GM20431 (cell line): ENCODE data around the gene SAMD11.
"Not testable (repeated sequence)": the region's sequence is repeated elsewhere in the genome, so short reads cannot be mapped to it uniquely, and the experiment has no call there.

Experiments used
- in situ Hi-C: fragments of 300-500 bp; cut with MseI, MboI; formaldehyde crosslinking; loops from one replicate; pipeline ENCODE4 v1.15.0; 2020; ENCODE audit warnings: low sequenced_read_pairs; ENCODE audit not compliant: unreplicated experiment

SAMD11 gene

DNA sequence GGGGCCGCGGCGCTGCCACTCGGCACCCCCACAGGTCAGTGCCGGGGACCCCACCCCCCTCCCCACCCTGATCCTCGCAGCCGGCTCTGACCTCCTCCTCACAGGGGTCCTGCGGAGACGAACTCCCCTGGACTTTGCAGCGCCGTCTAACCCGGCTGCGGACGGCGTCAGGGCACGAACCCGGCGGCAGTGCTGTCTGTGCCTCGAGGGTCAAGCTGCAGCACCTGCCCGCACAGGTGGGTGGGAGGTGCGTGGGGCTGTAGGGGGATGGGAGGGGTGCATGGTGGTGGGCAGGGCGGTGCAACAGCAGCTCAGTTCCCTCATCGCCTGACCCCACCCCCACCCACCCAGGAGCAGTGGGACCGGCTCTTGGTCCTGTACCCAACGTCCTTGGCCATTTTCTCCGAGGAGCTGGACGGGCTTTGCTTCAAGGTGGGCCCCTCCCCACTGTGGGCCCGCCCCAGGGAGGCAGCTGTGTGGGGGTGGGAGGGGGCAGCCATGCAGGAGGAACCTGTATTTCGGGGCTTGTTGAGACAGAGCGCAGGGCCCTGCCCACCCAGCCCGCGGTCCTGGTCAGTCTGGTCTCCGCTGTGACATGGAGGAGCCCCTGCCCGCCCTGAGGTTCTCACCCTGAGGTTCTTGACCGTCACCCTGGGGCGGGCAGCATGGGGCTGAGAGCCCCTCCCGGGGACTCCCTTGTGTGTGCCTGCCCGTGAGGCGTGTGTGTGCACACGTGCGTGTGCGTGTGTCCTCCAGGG, 47.4 kb downstream of the SAMD11 start:
- in situ Hi-C loops, result no loop called here

DNA sequence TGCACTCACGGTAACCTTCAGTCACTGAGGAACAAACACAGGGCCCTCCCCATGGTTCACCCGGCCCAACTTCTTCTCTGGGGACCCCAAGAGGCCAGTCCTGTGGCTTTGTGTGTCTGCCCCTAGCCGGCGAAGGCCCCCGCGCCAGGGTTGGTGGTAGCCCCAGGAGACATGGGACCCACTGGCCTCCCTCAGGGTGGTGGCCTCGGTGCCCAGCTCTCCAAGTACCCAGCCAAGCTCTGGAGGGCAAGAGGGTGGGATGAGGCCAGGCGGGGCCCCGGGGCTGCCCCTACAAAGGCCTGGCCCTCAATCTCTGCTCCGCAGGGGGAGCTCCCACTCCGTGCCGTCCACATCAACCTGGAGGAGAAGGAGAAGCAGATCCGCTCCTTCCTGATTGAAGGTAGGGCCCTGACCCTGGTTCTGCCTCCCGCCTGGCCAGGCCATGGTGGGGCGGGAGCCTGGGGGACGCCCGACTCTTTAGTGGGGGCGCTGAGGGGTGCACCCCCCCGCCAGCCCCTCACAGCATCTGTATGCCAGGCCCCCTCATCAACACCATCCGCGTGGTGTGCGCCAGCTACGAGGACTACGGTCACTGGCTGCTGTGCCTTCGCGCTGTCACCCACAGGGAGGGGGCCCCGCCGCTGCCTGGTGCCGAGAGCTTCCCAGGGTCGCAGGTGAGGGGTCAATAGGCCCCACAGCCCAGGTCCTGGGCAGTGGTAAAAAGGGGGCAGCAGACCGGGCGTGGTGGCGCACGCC, 48.2 kb downstream of the SAMD11 start:
- in situ Hi-C loops, result no loop called here

DNA sequence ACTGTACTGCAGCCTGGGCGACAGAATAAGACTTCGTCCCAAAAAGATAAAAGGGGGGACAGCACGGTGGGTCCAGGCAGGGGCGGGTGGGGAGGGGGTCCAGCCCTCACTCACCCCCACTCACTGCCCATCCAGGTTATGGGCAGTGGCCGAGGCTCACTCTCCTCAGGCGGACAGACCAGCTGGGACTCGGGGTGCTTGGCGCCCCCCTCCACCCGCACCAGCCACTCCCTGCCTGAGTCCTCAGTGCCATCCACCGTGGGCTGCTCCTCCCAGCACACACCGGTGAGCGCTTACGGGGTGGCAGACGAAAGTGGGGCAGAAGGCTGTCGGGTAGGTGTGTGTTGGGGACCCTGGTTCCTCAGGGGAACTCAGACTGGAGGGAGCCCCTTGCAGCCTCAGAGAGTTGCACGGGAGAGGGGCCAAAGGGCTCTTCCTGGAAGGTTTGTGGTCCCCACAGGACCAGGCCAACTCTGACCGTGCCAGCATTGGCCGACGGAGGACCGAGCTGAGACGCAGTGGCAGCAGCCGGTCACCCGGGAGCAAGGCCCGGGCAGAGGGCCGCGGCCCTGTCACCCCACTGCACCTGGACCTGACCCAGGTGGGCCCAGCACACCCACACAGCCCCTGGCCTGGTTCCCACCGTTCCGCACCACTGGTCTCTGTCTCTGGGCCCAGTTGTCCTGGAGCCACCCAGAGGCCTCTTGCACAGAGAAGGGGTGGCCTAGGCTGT, 49.2 kb downstream of the SAMD11 start:
- in situ Hi-C loops, result no loop called here

DNA sequence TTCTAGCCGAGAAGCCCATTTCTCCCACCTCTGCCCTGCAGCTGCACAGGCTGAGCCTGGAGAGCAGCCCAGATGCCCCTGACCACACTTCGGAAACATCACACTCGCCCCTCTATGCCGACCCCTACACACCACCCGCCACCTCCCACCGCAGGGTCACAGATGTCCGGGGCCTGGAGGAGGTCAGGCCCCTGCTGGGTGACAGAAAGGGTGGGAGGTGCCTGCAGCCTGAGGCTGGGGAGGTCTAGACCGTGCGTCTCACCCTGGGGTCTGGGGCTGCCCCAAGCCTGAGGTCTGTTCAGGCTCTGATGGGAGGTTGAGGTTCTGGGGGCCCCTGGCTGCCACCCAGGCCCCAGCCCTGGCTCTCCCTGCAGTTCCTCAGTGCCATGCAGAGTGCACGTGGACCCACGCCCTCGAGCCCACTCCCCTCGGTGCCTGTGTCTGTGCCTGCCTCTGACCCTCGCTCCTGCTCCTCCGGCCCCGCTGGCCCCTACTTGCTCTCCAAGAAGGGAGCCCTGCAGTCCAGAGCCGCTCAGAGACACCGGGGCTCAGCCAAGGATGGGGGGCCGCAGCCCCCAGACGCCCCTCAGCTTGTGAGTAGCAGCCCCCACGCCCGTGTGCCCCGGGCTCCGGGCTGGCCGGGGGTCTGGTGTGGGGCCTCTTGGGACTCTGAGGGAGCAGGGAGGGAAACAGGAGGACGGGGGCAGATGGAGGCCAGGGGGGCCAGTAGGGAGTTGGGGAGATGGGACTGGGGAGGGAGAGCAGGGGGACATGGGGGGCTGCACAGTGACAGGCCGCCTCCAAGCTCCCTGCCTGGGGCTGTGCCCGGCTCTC, 50.0 kb downstream of the SAMD11 start:
- in situ Hi-C loops, result no loop called here

DNA sequence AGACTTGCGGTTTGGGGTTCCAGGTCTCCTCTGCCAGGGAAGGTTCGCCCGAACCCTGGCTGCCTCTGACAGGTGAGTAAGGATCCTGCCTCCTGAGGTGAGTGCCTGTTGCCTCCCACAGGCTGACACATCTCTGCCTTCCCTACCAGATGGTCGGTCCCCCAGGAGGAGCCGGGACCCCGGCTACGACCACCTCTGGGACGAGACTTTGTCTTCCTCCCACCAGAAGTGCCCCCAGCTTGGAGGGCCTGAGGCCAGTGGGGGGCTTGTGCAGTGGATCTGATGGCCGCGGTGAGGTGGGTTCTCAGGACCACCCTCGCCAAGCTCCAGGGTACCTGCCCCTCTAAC, 50.5 kb downstream of the SAMD11 start:
- in situ Hi-C loops, result no loop called here

DNA sequence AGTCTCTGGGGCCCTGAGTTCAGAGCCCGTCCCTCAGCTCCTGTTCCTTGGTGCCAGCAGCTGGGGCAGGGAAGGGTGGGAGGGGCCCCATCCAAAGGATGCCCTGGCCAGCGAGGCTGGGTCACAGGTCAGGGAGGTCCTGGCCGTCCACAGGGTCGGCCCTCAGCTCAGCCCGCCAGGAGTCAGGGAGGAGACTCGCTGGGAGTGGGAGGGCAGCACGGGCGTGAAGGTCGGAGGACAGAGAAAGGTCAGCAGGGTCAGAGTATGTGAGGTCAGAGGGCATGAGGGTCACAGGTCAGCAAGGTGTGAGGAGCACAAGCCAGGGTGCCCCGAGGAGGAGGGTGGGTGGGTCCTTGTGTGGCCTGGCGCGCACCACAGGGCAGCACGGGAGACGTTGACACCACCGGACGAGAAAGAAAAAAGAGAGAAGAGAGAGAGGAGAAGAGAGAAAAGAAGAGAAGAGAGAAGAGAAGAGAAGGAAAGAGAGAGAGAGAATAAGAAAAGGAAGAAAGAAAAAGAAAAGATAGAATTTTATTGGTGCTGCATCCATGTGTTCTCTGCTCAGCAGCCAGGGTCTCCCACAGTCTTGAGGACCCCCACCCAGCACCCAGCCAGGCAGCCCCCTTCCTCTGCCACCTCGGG, 51.1 kb downstream of the SAMD11 start:
- in situ Hi-C loops, result no loop called here

DNA sequence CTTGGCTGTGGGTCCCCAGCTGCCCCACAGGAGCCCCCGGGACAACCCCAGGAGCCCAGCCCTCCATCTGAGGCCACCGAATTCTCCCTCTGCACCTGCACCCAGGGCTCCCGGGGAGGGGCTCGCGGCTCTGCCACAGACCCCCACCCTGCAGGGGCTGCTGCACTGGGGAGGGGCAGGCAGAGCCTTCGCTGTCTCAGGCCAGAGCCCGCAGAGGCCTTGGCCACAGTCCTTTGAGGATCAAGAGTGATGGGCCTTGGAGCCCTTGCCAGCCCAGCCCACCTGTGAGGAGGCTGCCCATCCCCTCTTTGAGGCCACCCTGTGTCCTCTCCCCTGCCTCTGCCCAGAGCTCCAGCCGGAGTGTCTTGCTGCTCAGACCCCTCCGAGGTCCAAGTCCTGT, 51.6 kb downstream of the SAMD11 start:
- in situ Hi-C loops, result no loop called here

DNA sequence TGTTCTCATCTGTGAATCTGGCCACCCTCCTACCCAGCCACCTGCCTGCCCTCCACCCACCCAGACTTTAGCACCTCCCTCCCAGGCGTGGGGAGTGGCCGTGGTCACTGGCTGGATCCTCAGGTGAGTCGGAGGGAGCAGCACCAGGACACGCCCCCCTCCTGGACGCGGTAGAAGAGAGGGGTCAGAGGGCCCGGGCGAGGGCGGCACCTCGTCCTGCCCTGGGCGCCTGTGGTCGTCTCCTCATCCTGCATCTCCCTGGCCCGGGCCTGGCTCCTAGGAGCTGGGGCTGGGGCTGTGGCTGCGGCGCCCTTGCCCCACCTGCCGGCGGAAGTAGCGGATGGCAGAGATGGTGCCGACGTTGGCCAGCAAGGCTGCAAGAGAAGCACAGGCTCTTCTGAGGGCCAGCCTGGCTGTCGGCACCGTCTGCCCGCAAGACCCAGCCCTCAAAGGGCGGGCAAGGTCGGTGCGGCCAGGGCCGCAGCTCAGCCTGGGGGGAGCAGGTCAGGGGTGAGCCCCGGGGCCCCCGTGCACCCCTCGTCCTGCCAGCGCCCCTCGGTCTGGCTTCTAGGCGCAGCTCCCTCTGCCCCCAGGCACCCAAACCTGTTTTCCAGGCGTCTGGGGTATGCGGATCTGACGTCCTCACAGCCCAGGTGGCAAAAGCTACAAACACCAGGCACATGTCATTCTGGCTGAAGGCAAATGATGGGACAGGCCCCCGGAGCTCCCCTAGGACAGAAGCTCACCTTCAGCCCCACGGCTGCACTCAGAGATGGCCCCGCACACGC, 52.4 kb downstream of the SAMD11 start:
- in situ Hi-C loops, result no loop called here

DNA sequence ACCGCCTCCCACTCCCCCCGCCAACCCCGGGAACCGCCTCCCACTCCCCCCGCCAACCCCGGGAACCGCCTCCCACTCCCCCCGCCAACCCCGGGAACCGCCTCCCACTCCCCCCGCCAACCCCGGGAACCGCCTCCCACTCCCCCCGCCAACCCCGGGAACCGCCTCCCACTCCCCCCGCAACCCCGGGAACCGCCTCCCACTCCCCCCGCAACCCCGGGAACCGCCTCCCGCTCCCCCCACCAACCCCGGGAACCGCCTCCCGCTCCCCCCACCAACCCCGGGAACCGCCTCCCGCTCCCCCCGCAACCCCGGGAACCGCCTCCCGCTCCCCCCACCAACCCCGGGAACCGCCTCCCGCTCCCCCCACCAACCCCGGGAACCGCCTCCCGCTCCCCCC, 53.1 kb downstream of the SAMD11 start:
- in situ Hi-C loops, result not testable (repeated sequence)

DNA sequence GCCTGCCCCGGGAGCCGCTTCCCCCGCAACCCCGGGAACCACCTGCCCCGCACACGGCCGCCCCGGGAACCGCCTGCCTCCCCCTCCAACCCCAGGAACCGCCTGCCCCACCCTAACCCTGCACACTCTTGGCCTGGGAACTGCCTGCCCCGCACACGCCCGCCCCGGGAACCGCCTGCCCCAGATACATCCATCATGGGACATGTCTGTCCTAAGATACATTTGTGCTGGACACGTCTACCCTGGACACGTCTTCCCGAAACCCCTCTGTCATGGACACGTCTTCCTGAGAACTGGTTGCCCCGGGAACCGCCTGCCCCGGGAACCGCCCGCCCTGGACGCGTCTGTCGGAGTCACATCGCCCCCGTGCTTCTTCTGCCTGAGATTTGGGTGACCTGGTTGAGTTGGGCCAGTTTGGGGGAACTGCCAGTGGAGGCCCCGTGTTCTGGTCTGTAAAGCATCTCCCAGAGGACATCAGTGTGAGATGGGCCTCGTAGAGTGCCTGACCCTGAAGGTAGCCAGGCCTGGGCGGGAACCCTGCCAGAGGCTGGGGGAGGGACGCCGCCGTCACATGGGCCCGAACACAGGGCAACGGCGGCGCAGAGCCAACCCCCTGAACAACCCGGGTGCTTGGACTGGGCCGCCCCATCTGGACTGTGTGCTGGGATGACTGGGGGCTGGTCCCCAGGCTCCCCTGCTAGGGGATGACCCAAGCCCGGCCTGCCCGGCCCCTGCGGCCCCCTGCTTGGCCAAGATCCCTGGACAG, 54.5 kb downstream of the SAMD11 start:
- in situ Hi-C loops, result no loop called here

DNA sequence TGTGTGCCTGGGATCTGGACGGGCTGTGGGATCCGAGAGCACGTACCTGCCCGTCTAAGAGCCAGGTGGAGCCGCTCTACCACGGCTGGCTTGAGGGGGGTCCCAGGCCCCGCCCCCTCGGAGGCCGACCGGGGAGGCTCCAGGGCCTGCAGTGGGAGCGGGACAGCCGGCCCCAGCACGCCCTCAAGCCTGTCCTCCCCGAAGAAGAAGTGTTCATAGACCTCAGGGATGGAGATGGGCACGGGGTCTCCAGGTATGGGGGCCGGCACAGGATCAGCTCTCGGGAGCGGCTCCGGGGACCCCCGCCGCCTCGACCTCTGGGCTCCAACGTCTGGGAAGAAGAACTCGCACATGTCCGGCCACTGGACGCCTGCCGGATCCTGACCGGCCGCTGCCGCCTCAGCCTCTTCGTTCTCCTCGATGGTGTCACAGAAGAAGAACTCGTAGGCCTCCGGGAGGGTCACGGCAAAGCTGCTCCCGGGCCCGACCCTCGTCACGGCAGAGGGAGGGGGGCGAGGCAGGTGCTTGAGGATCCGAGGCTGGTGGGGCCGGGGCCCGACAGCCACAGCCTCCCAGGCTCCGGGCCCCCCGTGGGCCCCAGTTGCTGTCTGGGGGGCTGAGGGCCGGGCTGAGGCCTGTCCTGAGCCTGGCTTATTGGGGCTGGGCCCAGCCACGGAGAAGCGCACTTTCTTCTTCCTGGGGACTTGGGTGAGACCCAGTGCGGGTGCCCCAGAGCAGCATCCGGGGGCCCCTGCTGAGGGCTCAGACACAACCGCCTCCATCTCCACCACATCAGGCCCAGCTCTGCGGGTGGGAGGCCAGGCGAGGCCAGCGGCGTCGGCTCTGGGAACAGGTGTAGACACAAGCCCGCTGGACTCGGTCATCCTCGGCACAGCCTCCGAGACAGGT, 55.4 kb downstream of the SAMD11 start:
- in situ Hi-C loops, result no loop called here

DNA sequence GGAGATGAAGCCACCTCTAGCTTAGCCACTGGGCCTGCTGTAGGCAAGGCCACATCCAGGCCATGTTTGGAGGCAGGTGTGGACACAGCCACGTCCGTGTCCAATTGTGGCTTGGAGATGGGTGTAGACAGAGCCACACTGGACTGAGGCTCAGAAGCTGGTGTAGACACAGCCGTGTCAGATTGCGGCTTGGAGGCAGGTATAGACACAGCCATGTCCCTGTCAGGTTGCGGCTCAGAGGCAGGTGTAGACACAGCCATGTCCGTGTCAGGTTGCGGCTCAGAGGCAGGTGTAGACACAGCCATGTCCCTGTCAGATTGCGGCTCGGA, 56.0 kb downstream of the SAMD11 start:
- in situ Hi-C loops, result no loop called here

DNA sequence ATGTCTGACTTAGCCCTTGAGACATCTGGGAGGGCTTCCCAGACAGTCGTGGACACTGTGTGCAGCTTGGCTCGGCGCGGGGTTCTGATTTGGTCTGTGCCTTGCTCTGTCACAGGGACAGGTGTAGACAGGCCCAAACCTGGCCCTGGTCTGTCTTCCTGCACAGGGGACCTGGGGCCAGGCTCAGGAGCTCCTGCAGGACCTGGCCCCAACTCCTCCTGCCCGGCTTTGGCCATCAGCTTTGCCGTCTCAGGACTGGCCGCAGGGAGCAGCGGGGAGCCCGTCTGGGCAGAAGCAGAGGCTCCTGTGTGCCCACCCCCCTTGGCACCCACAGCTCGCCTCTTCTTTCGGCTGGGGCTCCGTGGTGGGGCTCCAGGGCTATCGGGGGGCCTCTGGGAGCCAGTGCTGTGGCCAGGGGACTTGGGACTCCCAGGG, 56.4 kb downstream of the SAMD11 start:
- in situ Hi-C loops, result no loop called here

DNA sequence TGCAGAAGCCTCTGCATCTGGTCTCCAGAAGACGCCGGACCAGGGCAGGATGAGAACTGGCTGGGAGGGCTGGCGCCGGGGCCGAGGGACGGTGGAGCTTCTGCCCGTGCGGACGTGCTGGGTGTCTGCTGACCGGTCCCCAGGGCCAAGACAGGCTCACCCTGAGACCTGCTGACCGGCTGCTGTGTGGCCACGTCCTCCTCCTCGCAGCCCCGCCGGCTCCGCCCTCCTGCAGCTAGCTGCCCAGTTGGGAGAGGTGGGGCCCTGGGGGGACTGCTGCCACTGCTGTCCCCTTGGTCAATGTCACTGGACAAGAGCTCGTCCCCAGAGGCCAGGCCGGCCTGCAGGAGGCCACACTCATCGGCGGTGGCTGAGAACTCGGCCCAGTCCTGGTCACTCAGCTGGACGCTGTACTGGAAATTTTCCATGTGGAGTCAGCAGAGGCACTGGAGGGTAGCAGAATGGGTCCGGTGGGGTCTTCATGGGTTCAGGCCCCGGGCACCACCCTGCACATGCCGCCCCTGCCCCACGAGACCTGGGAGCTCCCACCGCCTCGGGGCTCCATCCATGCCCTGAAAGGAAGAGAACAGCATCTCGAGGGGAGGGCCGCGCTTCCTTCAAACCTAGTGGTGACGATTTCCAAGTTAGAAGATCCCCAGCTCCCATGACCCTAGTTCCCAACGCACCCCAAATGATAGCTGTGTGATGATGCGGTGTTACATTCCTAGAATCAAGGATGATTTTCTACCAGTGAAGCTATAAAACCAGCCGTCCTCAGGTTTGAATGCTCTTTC, 57.1 kb downstream of the SAMD11 start:
- in situ Hi-C loops, result no loop called here

DNA sequence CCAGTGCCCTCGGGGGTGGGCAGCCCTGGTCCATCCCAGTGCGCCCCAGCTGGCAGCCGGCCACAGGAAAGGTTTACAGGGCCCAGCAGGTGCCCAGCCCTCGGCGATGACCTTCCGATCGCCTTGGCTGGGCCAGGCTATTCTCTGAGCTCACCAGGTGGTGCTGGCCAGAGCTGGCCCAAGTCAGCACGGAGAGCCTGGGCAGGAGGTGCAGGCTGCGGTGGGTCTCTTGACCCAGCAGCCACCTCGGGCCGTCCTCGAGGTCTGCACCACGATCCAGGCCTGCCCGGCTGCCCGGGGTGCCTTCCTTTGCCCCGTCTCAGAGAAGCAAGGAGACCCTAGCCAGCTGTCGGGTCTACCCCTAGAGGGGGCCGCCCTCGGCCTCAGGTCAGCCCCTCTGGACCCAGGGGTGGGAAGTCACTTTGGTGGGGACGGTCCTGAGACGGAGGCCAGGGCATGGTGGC, 57.8 kb downstream of the SAMD11 start:
- in situ Hi-C loops, result no loop called here

DNA sequence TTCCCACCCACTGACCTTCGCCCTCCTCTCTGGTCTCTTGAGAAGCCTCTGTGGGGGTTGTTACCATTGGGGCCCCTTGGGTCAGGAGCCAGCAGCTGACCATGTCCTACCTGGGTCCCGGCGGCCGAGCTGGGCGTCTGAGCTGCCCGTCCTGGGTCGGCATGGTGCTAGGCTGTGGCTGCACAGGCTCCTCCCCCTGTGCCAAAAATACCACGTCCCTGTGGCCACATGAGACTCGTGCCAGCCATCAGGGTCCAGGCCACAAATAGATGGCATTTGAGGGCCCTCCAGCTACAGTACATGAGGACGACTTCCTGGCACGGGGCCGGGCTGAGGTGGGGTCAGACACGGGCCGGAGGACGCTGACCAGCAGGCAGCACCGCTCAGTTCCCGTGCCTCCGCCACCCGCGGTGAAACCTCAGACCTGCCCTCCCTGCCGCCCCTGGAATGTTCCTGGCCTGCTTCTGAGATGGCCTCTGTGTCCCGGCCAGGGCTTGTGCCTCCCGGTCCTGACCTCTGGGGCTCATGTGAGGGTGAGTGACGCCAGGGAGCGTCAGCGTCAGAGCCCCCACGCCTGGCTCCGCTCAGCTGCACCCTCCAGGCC, 58.3 kb downstream of the SAMD11 start, which contains the start of gene PERM1:
Gene PERM1, minus strand, starts transcription at position 139 of the 604 bp plus-strand sequence. CDS start 1,064 bp downstream, outside the sequence.
- in situ Hi-C loops, result no loop called here
